CD4-positive, alpha-beta memory T cell (primary cell): Measurements from ENCODE around the gene SCD5. TPM values are rescaled to one million over a fixed set of nuclear protein-coding genes. Genes with fewer than 3 reads are reported as not detected.

ENCODE experiments used
- CTCF ChIA-PET: fragments of 350-600 bp; sonication (Branson Sonifier 250); formaldehyde crosslinking; loops from one replicate; lab custom pipeline; 2021; ENCODE audit warnings: inconsistent platforms; ENCODE audit not compliant: partially characterized antibody; lab: Charles Lee
- POLR2A ChIA-PET: fragments of 350-600 bp; sonication (Branson Sonifier 250); formaldehyde crosslinking; loops from one replicate; lab custom pipeline; 2021; ENCODE audit not compliant: partially characterized antibody; lab: Charles Lee
- DNase-seq, 5 donors: peaks; one replicate each; pipeline versions ENCODE4 v3.0.0 to v3.0.0-alpha.2; 2020 to 2022; ENCODE audit warnings: mixed read lengths in 1 of 5
- H3K27ac ChIP-seq: one replicate; pipeline ENCODE4 v1.7.0; 2013; ENCODE audit warnings: low read depth, low read length
- H3K27me3 ChIP-seq: 2 replicates; pipeline ENCODE4 v1.7.0; 2013; ENCODE audit warnings: mild to moderate bottlenecking, low read length, moderate library complexity; ENCODE audit not compliant: insufficient read depth
- H3K36me3 ChIP-seq: 2 replicates; pipeline ENCODE4 v1.7.0; 2013; ENCODE audit warnings: mild to moderate bottlenecking, low read length, moderate library complexity; ENCODE audit not compliant: insufficient read depth
- H3K4me1 ChIP-seq: 2 replicates; pipeline ENCODE4 v1.7.0; 2013; ENCODE audit warnings: mild to moderate bottlenecking, low read length, moderate library complexity; ENCODE audit not compliant: insufficient read depth
- H3K4me3 ChIP-seq, 2 donors: one replicate each; pipeline ENCODE4 v1.7.0; 2013; ENCODE audit warnings: low read length in 2 of 2, mild to moderate bottlenecking in 1 of 2
- H3K9me3 ChIP-seq, 2 donors: one replicate each; pipeline ENCODE4 v1.7.0; 2013; ENCODE audit warnings: low read length in 2 of 2, control low read depth in 1 of 2; ENCODE audit not compliant: control insufficient read depth in 1 of 2
- H3K27ac Mint-ChIP-seq, 7 donors: one replicate each; pipeline ENCODE4 v1.8.0; 2020 to 2021; ENCODE audit warnings: mixed read lengths in 7 of 7, mild to moderate bottlenecking in 6 of 7, inconsistent platforms in 3 of 7, moderate library complexity in 3 of 7
- H3K27me3 Mint-ChIP-seq, 2 donors: one replicate each; pipeline ENCODE4 v1.8.0; 2020 to 2021; ENCODE audit warnings: mixed read lengths in 2 of 2
- H3K36me3 Mint-ChIP-seq, 2 donors: one replicate each; pipeline ENCODE4 v1.8.0; 2020 to 2021; ENCODE audit warnings: mixed read lengths in 2 of 2, inconsistent platforms in 1 of 2, mild to moderate bottlenecking in 1 of 2
- H3K4me1 Mint-ChIP-seq, 4 donors: one replicate each; pipeline ENCODE4 v1.8.0; 2020 to 2021; ENCODE audit warnings: mixed read lengths in 4 of 4, mild to moderate bottlenecking in 1 of 4
- H3K4me3 Mint-ChIP-seq, 8 donors: one replicate each; pipeline ENCODE4 v1.8.0; 2020 to 2021; ENCODE audit warnings: mixed read lengths in 8 of 8, mild to moderate bottlenecking in 7 of 8, moderate library complexity in 6 of 8, inconsistent platforms in 3 of 8
- H3K9me3 Mint-ChIP-seq, 8 donors: one replicate each; pipeline ENCODE4 v1.8.0; 2020 to 2021; ENCODE audit warnings: mixed read lengths in 8 of 8, mild to moderate bottlenecking in 5 of 8, inconsistent platforms in 3 of 8, moderate library complexity in 1 of 8
- intact Hi-C: fragments of 100-400 bp; cut with micrococcal nuclease; formaldehyde crosslinking; loops from one replicate; pipeline ENCODE4 v1.15.1; 2023
- polyA plus RNA-seq, 2 donors: library from polyadenylated mRNA; unstranded; fragments of 300-500 nt; fragmentation: Illumina TruSeq; gene quantifications; one replicate each; pipeline ENCODE4 v1.2.3, GENCODE V29; 2021
- total RNA-seq, 2 experiments: library from RNA; stranded (reverse); gene quantifications; one replicate each; pipeline ENCODE4 v1.2.3, GENCODE V29; 2021

Gene SCD5
- total and polyA plus RNA-seq, 4 experiments from 2014 or later = 1.8 TPM; not detected in 3

GRCh38 chr4:82809619-82810018, 11.0 kb upstream of the SCD5 start:
- H3K4me3 Mint-ChIP-seq = no peak overlapping the region
- Histone ChIP-seq H3K9me3 (no peaks in the 10 kb centered on the region), H3K27ac (no peak overlapping the region), H3K27me3 (no peaks in the 10 kb centered on the region), H3K4me3 (no peak overlapping the region), H3K4me1 (no peaks in the 10 kb centered on the region), H3K36me3 (no peaks in the 10 kb centered on the region)
- no peak overlapping the region for H3K27ac Mint-ChIP-seq
- H3K4me1 Mint-ChIP-seq = peaks cover 0 to 10% (median 3%) of the 10 kb centered on the region in 4 donors
- no peak for DNase-seq
- intact Hi-C loops = no loop called here
- H3K9me3 Mint-ChIP-seq = no peaks in the 10 kb centered on the region
- peaks cover 2% of the 10 kb centered on the region in 2 donors for H3K27me3 Mint-ChIP-seq
- ChIA-PET POLR2A (no interaction called here), CTCF (no interaction called here)
- no peaks in the 10 kb centered on the region for H3K36me3 Mint-ChIP-seq

GRCh38 chr4:82803746-82804145, 5.2 kb upstream of the SCD5 start:
- CTCF ChIA-PET = no interaction called here
- POLR2A ChIA-PET = no interaction called here

GRCh38 chr4:82802911-82803310, 4.3 kb upstream of the SCD5 start:
- Mint-ChIP-seq H3K4me1 (peaks cover 5 to 11% (median 7%) of the 10 kb centered on the region in 4 donors), H3K36me3 (no peaks in the 10 kb centered on the region), H3K27me3 (peaks cover 19 to 28% of the 10 kb centered on the region in 2 donors), H3K27ac (no peak overlapping the region), H3K4me3 (no peak overlapping the region), H3K9me3 (no peaks in the 10 kb centered on the region)
- Histone ChIP-seq H3K27me3 (peaks cover 20% of the 10 kb centered on the region), H3K36me3 (no peaks in the 10 kb centered on the region), H3K4me1 (peaks cover 10% of the 10 kb centered on the region), H3K27ac (no peak overlapping the region), H3K9me3 (no peaks in the 10 kb centered on the region), H3K4me3 (no peak overlapping the region)
- DNase-seq = no peak
- ChIA-PET POLR2A (no interaction called here), CTCF (no interaction called here)
- intact Hi-C loops = no loop called here

More at GRCh38 chr4:82803746-82804145, 5.2 kb upstream of the SCD5 start:
- Mint-ChIP-seq H3K9me3 (no peaks in the 10 kb centered on the region), H3K36me3 (no peaks in the 10 kb centered on the region), H3K27ac (no peak overlapping the region), H3K4me1 (peaks cover 5 to 11% (median 7%) of the 10 kb centered on the region in 4 donors), H3K4me3 (no peak overlapping the region), H3K27me3 (peaks cover 19 to 28% of the 10 kb centered on the region in 2 donors)
- Histone ChIP-seq H3K27ac (no peak overlapping the region), H3K27me3 (peaks cover 20% of the 10 kb centered on the region), H3K4me3 (no peak overlapping the region), H3K36me3 (no peaks in the 10 kb centered on the region), H3K9me3 (no peaks in the 10 kb centered on the region), H3K4me1 (peaks cover 10% of the 10 kb centered on the region)
- intact Hi-C loops = no loop called here
- DNase-seq = no peak

- H3K36me3 ChIP-seq = no peaks in the 10 kb centered on the region
- peaks cover 22 to 33% of the 10 kb centered on the region in 2 donors for H3K27me3 Mint-ChIP-seq
- H3K4me1 Mint-ChIP-seq = peaks cover 10 to 18% (median 12%) of the 10 kb centered on the region in 4 donors
- peaks cover 28% of the 10 kb centered on the region for H3K27me3 ChIP-seq
- no peaks in the 10 kb centered on the region for H3K9me3 ChIP-seq
- POLR2A ChIA-PET = no interaction called here
- H3K4me3 Mint-ChIP-seq = no peak overlapping the region
- H3K4me1 ChIP-seq = peaks cover 18% of the 10 kb centered on the region
- H3K9me3 Mint-ChIP-seq = no peaks in the 10 kb centered on the region
- H3K27ac ChIP-seq = no peak overlapping the region
- H3K27ac Mint-ChIP-seq = no peak overlapping the region
- DNase-seq = no peak
- intact Hi-C loops = no loop called here
- CTCF ChIA-PET = no interaction called here
- H3K36me3 Mint-ChIP-seq = no peaks in the 10 kb centered on the region
- no peak overlapping the region for H3K4me3 ChIP-seq
Observed at GRCh38 chr4:82801910-82802521, 3.4 kb upstream of the SCD5 start.

GRCh38 chr4:82799006-82799881, 648 bp upstream of the SCD5 start:
- ChIA-PET CTCF (no interaction called here), POLR2A (no interaction called here)
- Mint-ChIP-seq H3K36me3 (no peaks in the 10 kb centered on the region), H3K9me3 (no peaks in the 10 kb centered on the region), H3K27me3 (peaks cover 30 to 45% of the 10 kb centered on the region in 2 donors), H3K27ac (peak overlapping the region in 1 of 7 donors; percentile 61), H3K4me1 (peaks cover 10 to 24% (median 13%) of the 10 kb centered on the region in 4 donors), H3K4me3 (peak overlapping the region; percentile 73 to 84 (median 82))
- peak in 1 of 5 donors; percentile 5 for DNase-seq
- Histone ChIP-seq H3K27ac (no peak overlapping the region), H3K4me3 (peak overlapping the region in 1 of 2 donors; percentile 41), H3K36me3 (no peaks in the 10 kb centered on the region), H3K27me3 (peaks cover 31% of the 10 kb centered on the region), H3K9me3 (no peaks in the 10 kb centered on the region), H3K4me1 (peaks cover 18% of the 10 kb centered on the region)
- intact Hi-C loops = no loop called here

- H3K27me3 ChIP-seq = peaks cover 27% of the 10 kb centered on the region
- H3K27me3 Mint-ChIP-seq = peaks cover 31 to 51% of the 10 kb centered on the region in 2 donors
- peak overlapping the region; percentile 68 to 82 (median 72) for H3K4me3 Mint-ChIP-seq
- ChIA-PET POLR2A (no interaction called here), CTCF (interaction anchor here (0.6 kb wide), 1 partner anchor 56 kb away, joined by 3 read pairs; no protein-coding TSS in a partner anchor)
- H3K4me1 ChIP-seq = peaks cover 18% of the 10 kb centered on the region
- no peaks in the 10 kb centered on the region for H3K36me3 ChIP-seq
- peak overlapping the region in 2 of 7 donors; percentile 24 to 80 for H3K27ac Mint-ChIP-seq
- no peaks in the 10 kb centered on the region for H3K9me3 ChIP-seq
- intact Hi-C loops = no loop called here
- DNase-seq = peak in 1 of 5 donors; percentile 7
- H3K36me3 Mint-ChIP-seq = no peaks in the 10 kb centered on the region
- no peak overlapping the region for H3K27ac ChIP-seq
- no peaks in the 10 kb centered on the region for H3K9me3 Mint-ChIP-seq
- peaks cover 10 to 24% (median 13%) of the 10 kb centered on the region in 4 donors for H3K4me1 Mint-ChIP-seq
- H3K4me3 ChIP-seq = no peak overlapping the region
Observed at GRCh38 chr4:82797405-82798111, 1.0 kb downstream of the SCD5 start.

- ChIA-PET POLR2A (no interaction called here), CTCF (no interaction called here)
- Mint-ChIP-seq H3K4me1 (peaks cover 10 to 24% (median 13%) of the 10 kb centered on the region in 4 donors), H3K27me3 (peaks cover 30 to 49% of the 10 kb centered on the region in 2 donors), H3K36me3 (no peaks in the 10 kb centered on the region), H3K9me3 (no peaks in the 10 kb centered on the region), H3K4me3 (peak overlapping the region; percentile 68 to 82 (median 72)), H3K27ac (peak overlapping the region in 1 of 7 donors; percentile 24)
- Histone ChIP-seq H3K9me3 (no peaks in the 10 kb centered on the region), H3K4me3 (no peak overlapping the region), H3K4me1 (peaks cover 18% of the 10 kb centered on the region), H3K27me3 (peaks cover 24% of the 10 kb centered on the region), H3K36me3 (no peaks in the 10 kb centered on the region), H3K27ac (no peak overlapping the region)
- DNase-seq = no peak
- intact Hi-C loops = no loop called here
Observed at GRCh38 chr4:82797040-82797404, 1.6 kb downstream of the SCD5 start.
